ENCODE measurements around the gene SUGP2.
"Not testable (repeated sequence)": the region's sequence is repeated elsewhere in the genome, so short reads cannot be mapped to it uniquely, and the experiment has no call there.

Gene SUGP2

DNA sequence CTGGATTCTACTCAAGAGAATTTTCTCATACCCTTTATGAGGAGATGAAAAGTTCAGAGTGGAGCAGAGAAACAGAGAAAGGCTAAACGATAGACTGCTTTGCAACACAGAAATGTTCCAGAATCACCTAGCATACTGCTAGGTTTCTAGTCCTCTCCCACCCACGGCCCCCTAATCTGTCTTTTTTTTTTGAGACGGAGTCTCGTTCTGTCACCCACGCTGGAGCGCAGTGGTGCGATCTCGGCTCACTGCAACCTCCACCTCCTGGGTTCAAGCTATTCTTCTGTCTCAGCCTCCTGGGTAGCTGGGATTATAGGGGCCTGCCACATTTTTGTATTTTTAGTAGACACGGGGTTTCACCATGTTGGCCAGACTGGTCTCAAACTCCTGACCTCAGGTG lies 4.8 kb downstream of the SUGP2 start:
- DNase-seq: no peak

DNA sequence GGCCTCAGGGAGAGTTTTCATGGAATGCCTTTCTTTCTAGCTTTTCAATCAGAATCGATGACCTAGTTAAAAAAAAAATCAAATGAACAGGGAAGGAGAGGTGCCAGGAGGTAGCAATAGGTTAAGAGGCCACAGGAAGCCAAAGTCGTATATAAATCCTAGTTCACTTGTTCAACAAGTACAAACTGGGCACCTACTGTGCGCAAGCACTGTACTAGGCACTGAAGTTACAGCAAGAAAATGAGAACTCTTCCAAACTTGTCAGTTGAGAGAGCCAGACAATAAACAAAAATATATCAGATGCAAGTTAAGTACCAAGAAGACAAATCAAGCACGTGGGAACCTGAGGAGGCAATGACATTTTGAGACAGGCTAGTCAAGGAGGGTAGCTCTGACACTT lies 6.1 kb downstream of the SUGP2 start:
- DNase-seq: no peak

DNA sequence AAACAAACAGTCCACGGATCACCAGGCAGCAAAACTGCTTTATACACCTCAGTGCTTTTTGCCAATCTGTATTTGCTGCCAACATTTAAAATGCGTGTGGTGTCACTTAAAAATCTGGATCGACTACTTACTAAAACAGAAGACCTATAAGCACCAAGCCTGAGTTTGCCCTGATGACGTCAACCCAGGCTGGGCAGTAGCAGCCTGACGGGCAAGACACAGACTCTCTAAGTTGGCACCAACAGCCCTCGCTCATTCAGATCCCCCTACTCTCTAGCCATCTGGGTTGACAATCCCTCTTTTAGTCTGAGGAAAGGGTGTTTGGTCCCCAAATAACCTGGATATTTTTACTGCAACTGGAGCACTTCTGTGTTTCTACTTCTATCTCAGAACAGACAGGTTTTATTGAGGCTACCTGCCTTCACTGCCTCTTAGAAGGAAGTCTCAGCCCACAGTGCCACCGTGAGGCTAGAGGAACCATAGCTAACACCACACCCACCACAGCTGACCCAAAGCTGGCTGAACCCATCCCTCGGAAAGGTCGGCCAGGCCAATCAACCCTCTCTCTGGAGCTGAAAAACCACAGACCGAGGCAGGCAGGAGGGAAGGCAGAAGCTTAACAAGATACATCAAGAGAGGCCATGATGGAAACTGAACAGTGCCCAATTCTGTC lies 6.9 kb downstream of the SUGP2 start:
- no peak for DNase-seq

DNA sequence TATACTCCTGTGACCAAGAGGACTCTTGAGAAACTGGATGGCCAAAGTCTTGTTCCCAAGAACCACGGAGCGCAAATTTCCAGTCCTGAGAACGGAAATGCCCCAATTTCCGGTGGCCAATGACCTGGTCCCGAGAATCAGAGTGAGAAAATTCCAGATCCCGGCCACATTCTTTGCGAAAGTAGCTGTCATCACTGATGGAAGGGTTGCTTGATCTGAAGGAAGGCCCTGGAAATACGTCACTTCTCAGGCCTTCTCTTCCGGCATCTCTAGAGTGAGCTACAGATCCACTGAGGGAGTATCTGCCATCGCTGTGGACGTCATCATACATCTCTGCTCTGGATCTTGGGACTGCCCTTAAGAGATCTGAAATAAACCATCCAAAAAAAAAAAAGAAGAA lies 7.5 kb downstream of the SUGP2 start:
- no peak for DNase-seq

DNA sequence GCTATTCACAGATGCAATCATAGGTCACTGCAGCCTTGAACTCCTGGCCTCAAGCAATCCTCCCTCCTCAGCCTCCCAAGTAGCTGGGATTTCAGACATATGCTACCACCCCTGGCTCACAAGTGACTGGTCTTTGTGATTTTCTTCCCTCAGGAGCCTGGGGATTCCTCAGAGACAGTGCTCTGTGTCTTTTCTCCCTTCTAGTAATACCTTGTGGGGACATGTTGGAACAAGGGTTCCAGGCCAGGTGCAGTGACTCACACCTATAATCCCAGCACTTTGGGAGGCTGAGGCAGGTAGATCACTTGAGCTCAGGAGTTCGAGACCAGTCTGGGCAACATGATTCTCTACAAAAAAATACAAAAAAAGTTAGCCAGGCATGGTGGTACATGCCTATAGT lies 9.9 kb downstream of the SUGP2 start:
- DNase-seq: not testable (repeated sequence)

DNA sequence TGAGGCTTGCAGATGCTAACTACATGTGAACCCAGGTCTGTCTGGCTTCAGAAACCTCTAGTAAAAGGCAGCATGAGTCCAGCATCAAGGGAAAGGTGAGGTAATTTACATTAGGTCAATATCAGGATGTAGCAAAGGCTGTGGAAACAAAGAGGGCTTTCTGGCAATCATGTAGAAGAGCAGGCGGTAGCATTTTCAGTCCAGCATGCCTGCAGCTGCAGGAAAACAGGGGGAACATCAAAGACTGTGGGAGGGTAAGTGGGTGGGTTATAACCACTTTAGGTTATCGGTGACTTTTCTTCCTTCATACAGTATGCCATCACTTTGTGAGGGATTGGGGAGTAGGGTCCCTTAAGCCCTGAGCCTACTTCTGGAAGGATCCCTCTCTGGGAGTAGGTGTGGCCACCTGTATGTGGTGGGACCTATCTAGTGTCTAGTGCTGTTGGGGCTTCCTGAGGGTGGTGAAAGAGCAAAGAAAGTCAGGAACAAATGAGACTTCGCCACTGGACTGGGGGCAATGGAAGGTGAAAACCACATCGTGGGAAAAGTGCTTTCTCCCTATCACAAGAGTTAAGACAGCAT lies 10.8 kb downstream of the SUGP2 start:
- DNase-seq: no peak

DNA sequence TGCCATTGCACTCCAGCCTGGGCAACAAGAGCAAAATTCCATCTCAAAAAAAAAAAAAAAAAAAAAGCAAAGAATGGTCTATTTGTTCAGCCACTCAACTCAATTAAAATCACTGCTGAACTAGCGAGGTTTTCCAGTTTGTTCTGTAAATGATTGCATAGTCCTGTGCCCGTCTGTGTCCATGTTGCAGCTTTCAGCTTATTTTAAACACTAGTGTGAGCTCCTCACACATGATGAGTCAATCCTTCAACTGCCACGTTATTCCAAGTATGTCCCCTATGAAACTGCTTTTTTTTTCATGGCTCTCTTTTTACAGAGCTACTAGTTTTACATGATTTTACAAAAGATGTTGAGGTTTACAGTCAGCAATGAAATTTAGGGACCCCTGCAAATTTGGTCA lies 12.2 kb downstream of the SUGP2 start:
- DNase-seq: no peak

DNA sequence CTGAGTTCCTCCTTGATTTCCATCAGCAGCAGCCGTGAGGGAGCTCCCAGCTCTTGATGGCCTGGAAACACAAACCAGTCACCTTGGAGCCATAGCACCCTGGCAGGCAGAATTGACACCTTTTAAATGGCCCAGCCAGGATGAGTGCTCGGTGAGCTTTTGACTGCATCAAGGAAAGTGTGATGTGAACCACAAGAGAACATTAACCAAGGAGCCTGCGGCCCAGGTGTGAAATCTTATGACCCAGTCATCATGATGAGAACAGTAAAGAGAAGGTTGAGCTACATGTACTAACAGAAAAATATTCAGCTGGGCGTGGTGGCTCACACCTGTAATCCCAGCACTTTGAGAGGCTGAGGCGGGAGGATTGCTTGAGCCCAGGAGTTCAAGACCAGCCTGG lies 22.8 kb downstream of the SUGP2 start:
- no peak for DNase-seq

DNA sequence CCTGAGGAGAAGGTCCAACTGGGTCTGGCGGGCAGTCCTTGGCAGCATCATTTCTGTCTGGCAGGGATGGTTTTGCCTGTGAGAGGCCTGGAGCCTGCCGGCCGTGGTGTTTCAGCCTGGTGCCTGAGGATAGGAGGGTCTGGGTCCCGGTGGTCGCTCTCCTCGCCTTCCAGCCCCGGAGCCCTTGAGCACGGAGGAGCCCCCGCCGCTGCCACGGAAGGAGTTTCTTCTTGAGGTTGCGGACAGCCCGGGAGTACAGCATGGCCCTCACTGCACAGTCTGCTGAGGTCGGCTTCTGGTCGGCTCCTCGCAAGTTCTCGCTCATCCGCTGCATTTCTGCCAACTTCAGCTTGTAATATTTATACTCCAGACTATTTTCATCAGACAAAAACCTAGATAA lies 23.4 kb downstream of the SUGP2 start:
- no peak for DNase-seq

DNA sequence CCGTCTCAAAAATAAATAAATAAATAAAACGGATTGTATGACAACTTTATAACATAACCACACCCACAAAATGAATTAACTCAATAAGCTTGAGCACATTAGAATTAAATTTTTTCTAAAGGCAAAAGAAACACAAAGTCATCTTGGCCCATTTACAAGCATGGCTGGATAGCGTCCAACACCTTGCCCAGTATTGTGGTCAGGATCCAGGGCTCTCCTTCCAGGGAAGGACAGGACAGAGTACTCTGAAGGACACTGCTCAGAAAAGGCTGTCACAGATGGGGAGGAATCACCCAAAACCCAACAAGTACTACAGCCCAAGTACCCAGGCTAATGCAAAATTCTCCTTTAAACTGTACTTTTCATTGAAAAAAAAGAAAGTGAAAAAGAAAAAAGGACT lies 27.1 kb downstream of the SUGP2 start:
- DNase-seq: no peak

DNA sequence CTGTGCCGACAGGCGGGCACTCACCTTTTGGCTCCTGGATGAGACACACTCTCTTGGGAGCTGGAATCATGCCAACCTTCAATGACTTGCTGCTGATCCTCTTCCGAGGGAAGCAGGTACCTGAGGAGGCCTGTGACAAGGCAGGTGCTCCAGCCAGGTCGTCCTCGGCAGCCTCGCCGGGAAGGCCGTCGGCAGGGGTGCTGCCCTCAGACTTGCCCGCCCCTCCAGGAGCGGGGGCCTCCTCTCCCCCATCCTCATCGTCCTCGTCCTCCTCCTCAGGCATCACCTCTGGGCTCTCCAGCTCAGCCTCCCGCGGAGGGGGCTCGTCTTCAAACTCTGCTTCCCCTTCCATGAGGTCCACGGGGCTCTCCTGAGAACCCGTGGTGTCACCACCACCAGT lies 29.2 kb downstream of the SUGP2 start:
- DNase-seq: no peak

DNA sequence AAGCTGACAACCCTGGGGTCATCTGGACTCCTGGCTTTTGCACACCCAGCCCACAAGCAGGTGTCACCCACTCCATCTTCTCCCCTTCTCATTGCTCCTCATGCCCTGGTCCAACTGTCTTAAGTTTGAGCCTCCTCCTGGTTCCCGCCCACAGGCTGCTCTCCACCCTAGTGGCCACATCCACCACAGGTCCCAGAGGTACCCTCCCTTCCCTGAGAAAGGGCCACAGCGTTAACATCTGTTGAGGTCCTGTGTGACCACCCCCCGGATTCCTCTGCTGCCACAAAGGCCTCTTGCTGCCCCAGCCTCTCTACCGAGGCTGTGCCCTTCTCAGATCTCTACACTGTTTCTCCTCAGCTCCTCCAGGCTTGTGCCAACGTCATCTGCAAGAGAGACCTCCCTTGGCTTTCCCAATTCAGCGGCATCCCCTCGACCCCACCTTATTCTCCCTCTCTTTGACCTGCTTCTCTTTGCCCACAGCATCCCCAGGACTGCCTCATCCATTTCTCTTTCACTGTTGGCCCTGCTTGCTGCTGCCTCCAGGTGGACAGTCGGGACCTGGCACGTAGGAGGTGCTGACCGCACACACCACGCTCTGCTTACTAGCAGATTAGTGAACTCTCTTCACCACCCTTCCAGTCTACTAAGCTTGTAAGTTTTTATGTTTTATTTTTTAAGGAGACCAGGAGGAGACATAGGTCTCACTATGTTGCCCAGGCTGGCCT lies 33.3 kb downstream of the SUGP2 start:
- no peak for DNase-seq

DNA sequence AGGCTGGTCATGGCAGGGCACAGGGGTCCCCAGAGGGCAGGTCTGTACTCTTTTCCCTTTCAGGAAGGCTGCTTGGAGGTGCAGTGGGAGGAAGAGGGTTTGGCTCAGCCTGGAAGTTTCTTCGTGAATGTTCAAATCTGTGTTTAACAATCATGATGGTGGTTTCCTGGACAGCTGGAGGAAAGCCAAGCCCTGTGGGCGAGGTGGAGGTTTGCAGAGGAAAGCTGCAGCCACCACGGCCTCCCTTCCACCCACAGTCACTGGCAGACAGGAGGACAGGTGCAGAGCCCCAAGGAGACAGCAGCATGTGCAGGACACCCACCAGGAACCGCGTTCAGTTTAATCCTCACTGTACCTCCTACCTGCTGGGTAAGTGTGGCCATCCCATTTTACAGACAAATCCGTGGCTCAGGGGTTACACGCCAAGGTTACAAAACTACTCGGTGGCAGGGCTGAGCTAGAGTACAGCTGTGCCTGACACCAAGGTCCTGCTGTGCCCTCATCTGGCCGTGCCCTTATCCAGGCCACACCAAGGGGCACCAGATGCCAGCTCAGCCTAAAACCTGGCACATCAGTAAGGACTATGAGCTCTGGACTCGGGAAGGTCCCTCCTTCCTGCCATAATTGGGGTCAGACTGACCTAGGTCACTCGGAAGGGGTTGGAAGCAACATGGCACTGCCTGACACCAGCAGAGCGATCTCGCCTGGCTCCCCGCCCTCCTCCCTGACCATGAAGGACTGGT lies 34.1 kb downstream of the SUGP2 start:
- DNase-seq: no peak

DNA sequence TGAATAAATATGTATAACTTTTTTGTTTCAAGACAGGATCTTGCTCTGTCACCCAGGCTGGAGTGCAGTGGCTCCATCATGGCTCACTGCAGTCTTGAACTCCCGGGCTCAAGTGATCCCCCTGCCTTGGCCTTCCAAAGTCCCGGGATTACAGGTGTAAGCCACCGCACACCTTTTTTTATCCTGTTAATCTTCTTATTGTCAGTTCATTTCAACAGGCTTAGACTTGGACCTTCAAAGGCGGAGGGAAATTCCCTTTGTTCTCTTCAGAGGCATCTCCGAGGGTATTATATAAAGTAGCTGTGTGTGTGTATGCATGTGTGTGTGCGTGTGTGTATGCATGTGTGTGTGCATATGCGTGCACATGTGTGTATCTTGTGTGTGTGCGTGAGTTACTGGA lies 35.0 kb downstream of the SUGP2 start:
- no peak for DNase-seq

DNA sequence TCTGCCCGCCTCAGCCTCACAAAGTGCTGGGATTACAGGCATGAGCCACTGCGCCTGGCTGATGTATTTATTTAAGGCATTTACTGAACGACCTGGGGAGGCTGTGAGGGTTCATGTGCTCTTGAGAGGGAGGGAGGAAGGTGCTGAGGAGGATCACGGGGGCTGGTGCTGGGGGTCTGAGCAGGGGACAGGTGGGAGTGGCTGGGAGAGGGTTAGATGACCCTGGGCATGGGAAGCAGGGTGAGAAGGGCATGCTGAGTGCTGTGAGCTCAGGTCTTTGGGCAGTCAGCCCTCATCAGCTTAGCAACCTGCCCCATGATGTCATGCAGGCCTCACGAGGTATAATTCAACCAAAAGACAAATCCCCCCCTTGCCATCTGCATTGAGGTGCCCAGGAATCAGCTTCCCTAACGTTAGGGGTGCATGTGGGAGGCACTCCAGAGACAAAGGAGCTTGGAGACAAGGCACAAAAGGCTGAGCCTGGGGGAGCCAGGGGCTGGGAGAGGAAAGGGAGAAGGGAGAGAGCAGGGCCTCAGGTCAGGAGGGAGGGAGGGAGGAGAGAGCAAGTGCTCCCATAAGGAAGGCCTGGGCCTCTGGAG lies 36.4 kb downstream of the SUGP2 start:
- DNase-seq: no peak

DNA sequence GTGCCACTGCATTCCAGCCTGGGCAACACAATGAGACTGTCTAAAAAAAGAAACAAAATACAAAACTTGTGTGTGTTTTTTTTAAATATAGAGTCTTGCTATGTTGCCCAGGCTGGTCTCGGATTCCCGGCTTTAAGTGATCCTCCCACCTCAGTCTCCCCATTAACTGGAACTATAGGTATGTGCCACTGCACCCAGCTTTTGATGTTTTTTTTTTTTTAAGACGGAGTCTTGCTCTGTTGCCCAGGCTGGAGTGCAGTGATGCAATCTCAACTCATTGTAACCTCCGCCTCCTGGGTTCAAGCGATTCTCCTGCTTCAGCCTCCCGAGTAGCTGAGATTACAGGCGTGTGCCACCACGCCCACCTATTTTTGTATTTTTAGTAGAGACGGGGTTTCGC lies 37.0 kb downstream of the SUGP2 start:
- no peak for DNase-seq

DNA sequence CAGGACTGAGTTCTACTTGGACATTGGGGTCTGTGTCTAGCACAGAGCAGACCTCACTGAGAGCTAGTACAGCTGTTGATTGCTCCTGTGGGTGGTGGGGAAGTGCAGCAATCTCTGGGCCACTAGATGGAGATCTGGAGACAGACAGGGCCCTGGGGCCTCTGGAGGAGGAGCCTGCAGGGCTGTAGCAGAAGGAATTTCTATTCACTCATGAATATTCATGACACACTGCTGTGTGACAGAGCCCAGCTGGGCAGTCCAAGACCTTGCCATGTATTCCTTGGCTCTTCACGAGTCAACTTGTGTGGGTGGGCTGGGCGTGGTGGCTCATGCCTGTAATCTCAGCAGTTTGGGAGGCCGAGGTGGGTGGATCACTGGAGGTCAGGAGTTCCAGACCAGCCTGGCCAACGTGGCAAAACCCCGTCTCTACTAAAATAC lies 37.5 kb downstream of the SUGP2 start:
- peak; percentile 11 for DNase-seq

DNA sequence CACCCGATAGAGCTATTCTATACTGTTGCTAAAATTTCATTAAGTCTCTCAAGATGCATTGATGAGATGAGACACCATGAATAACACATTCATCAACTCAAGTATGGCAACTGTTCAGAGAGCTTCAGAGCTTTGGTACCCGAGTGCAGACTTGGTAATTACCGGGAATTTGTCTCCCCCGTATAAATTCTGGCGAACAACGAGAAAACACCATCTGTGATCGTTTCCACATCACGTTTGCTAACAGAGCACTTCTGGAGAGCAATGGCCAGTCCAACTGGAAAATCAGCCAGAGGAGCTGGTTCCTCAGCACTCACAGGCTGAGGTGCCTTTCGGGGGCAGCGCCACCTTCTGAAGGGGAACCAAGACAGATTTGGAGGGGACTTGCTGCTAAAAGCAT lies 40.2 kb downstream of the SUGP2 start:
- DNase-seq: no peak

DNA sequence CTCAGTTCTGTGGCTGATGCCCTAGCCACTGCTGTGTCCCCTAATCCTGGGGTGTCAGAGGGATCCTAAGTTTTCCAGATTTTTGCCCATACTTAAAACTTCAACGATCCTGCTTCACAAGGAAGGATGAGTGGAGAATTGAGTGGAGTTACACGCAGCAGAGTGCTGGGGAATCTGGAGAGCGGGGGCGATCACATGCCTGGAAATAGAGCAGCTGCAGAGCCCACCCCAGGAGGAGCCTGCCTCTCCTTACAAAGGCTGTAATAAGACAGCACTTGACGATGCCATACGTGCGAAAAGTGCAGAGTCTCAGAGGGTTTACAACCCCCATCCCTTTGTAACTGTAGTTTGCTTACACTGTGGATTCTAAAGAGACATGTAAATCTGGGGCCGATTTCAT lies 40.6 kb downstream of the SUGP2 start:
- DNase-seq: no peak

DNA sequence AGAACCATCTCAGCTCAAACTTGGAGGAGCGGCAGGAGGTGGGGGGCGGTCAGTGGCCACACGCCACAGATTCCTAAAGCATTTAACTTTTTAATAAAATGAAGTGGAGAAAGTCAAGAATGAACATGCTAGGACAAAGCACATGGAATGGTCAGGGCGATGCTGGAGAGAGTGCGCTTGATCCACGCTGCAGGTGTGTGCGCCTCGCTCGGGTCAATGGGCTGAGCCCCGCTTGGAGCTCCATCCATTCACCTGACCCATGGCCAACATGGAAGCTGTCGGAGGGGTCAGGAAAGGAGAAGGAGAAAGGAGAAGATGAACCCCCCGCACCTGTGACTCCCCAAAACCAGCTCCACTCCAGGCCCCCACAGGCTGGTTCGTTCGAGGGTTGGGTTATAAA lies 41.8 kb downstream of the SUGP2 start:
- no peak for DNase-seq

DNA sequence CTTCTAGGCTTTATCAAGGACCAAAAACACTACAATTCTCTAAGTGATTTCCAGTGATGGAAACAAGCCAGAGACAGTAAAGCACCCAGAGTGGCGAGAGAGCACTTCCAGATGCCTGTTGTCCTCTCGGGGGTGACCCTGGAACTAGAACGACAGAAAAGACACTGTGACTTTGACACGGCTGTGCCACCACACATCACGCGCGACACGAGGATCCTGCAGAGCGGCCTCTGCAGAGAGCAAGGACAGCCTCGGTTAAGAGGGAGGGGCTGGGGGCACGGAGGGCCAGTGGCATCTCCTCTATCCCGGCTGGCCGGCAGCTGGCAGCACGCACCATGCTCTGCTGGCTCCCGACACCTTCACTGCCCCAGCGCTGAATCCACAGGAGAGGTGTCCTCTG lies 42.3 kb downstream of the SUGP2 start:
- DNase-seq: no peak

DNA sequence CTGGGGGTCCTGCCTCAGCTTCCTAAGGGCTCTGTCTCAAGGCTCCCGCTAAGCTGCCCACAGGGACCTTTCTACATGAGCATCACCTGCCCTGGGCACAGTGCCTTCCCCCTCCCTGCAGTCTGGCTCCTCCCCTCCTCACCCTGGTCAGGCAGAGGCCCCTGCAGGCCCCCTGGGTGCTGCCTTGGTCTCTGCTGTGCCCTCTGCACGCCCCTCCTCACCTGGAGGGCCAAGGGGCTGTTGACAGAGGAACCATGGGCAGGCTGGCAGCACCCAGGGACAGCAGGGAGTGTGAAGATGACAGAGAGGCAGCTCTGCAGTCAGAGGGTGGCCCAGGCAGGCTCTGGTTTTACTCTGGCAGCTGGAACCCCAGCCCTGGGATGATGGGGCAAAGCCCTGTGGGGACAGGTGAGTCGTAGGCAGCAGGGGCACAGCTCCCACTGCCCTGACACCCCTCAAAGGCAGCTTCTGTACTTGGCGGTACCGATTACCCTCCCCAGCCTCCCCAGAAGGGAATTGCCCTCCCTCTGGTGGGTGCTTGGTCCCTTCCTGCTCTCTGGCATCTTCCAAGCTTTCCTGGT lies 43.1 kb downstream of the SUGP2 start:
- no peak for DNase-seq

DNA sequence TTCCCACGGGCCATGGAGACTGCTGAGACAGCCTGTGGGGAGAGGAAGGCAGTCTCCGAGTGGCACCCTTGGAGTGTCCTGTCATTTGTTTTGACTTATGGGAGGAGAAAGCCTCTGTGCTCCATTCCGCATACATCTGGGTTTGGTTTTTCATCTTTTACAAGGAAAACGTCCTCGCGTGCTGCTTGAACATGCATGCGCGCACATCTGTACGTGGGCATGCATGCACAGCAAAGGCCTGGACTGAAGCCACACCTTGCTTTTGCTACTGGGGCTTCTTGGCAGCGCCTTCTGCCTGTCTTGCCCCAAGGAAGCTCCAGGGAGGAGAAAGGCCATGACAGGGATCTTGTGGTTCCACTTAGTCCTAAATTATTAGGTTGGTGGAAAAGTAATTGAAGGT lies 44.0 kb downstream of the SUGP2 start:
- DNase-seq: no peak

Measured in CD4-positive, alpha-beta T cell treated with Interferon gamma for 1 hour (primary cell).